Trophoblast cell (in vitro differentiated cells and primary cell): ENCODE data around the gene MAP3K4.
"Not testable (repeated sequence)": the region's sequence is repeated elsewhere in the genome, so short reads cannot be mapped to it uniquely, and the experiment has no call there.

ENCODE experiments used
- DNase-seq, 2 donors: peaks; one replicate each; pipeline ENCODE4 v3.0.0-alpha.2; 2016
- H2AFZ ChIP-seq: 2 replicates; pipeline ENCODE4 v1.6.1; 2013; ENCODE audit warnings: low read length, moderate library complexity, mild to moderate bottlenecking; ENCODE audit not compliant: insufficient read depth, poor library complexity
- H2AK5ac ChIP-seq: 2 replicates; pipeline ENCODE4 v1.6.1; 2013; ENCODE audit warnings: mild to moderate bottlenecking, low read length
- H2BK120ac ChIP-seq: 2 replicates; pipeline ENCODE4 v1.6.1; 2013; ENCODE audit warnings: low read length, mild to moderate bottlenecking, moderate library complexity; ENCODE audit not compliant: insufficient read depth, poor library complexity
- H2BK12ac ChIP-seq: 2 replicates; pipeline ENCODE4 v1.6.1; 2013; ENCODE audit warnings: mild to moderate bottlenecking, low read length, moderate library complexity
- H2BK5ac ChIP-seq: 2 replicates; pipeline ENCODE4 v1.6.1; 2013; ENCODE audit warnings: low read length, low read depth, moderate library complexity, mild to moderate bottlenecking; ENCODE audit not compliant: poor library complexity
- H3K14ac ChIP-seq: 2 replicates; pipeline ENCODE4 v1.6.1; 2013; ENCODE audit warnings: mild to moderate bottlenecking, low read length
- H3K18ac ChIP-seq: 2 replicates; pipeline ENCODE4 v1.6.1; 2013; ENCODE audit warnings: mild to moderate bottlenecking, low read length
- H3K23ac ChIP-seq: 2 replicates; pipeline ENCODE4 v1.6.1; 2013; ENCODE audit warnings: low read length
- H3K27ac ChIP-seq: 2 replicates; pipeline ENCODE4 v1.5.1; 2013; ENCODE audit warnings: low read depth, mild to moderate bottlenecking, inconsistent platforms, low read length, moderate library complexity
- H3K27me3 ChIP-seq: 2 replicates; pipeline ENCODE4 v1.6.1; 2013; ENCODE audit warnings: inconsistent platforms, mild to moderate bottlenecking, low read length, moderate library complexity; ENCODE audit not compliant: insufficient read depth
- H3K36me3 ChIP-seq, 2 experiments: 1 replicate in 1 of 2; 2 replicates in 1 of 2; pipeline ENCODE4 v1.6.1; 2013; ENCODE audit warnings: low read length in 2 of 2, mild to moderate bottlenecking in 2 of 2, moderate library complexity in 1 of 2; ENCODE audit not compliant: insufficient read depth in 2 of 2, control insufficient read depth in 1 of 2
- H3K4ac ChIP-seq: 2 replicates; pipeline ENCODE4 v1.6.1; 2013; ENCODE audit warnings: low read depth, mild to moderate bottlenecking, low read length, moderate library complexity
- H3K4me1 ChIP-seq, 2 experiments: 1 replicate in 1 of 2; 2 replicates in 1 of 2; pipeline ENCODE4 v1.6.1; 2013; ENCODE audit warnings: low read length in 2 of 2, mild to moderate bottlenecking in 2 of 2, moderate library complexity in 1 of 2; ENCODE audit not compliant: insufficient read depth in 2 of 2, control insufficient read depth in 1 of 2
- H3K4me2 ChIP-seq: 2 replicates; pipeline ENCODE4 v1.6.1; 2013; ENCODE audit warnings: inconsistent platforms, mild to moderate bottlenecking, low read length, moderate library complexity
- H3K4me3 ChIP-seq: 2 replicates; pipeline ENCODE4 v1.5.1; 2013; ENCODE audit warnings: mild to moderate bottlenecking, low read depth, low read length, inconsistent platforms
- H3K79me1 ChIP-seq: one replicate; pipeline ENCODE4 v1.6.1; 2013; ENCODE audit warnings: low read length
- H3K79me2 ChIP-seq: 2 replicates; pipeline ENCODE4 v1.6.1; 2013; ENCODE audit warnings: low read length, mild to moderate bottlenecking; ENCODE audit not compliant: control insufficient read depth, insufficient read depth, poor library complexity
- H3K9ac ChIP-seq: 2 replicates; pipeline ENCODE4 v1.6.1; 2013; ENCODE audit warnings: mild to moderate bottlenecking, low read length
- H3K9me3 ChIP-seq: 2 replicates; pipeline ENCODE4 v1.6.1; 2013; ENCODE audit warnings: low read depth, mild to moderate bottlenecking, control low read depth, inconsistent platforms, low read length; ENCODE audit not compliant: insufficient read depth
- H4K12ac ChIP-seq: 2 replicates; pipeline ENCODE4 v1.6.1; 2013; ENCODE audit warnings: low read depth, mild to moderate bottlenecking, low read length, moderate library complexity
- H4K8ac ChIP-seq: 2 replicates; pipeline ENCODE4 v1.6.1; 2013; ENCODE audit warnings: low read depth, mild to moderate bottlenecking, low read length, moderate library complexity
- H4K91ac ChIP-seq: one replicate; pipeline ENCODE4 v1.6.1; 2013; ENCODE audit warnings: low read depth, mild to moderate bottlenecking, low read length, moderate library complexity
- WGBS: extraction: QIAGEN DNeasy Blood & Tissue Kit; methylation state at CpG from one replicate; pipeline ENCODE4 v1.1.7; 2013; ENCODE audit warnings: missing lambda C conversion rate; ENCODE audit not compliant: insufficient read length, insufficient coverage; ENCODE audit errors: extremely low coverage; 5-methylcytosine and 5-hydroxymethylcytosine counted together

Gene MAP3K4

DNA sequence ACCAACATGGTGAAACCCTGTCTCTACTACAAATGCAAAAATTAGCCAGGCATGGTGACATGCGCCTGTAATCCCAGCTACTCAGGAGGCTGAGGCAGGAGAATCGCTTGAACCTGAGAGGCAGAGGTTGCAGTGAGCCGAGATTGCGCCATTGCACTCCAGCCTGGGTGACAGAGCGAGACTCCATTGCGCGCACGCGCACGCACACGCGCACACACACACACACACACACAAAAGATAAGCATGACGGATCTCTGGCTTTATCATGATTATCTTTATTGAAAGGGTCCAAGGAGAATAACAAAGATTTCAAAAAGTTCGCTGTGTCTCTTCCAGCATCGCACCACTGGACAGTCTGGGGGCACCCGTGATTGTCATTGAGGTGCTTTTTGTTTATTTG lies 19.0 kb upstream of the MAP3K4 start:
- WGBS = no CpG with 5 or more reads among the region's 16 CpGs
- not testable (repeated sequence) for H3K14ac ChIP-seq, H3K4me1 ChIP-seq, H4K91ac ChIP-seq, H2AFZ ChIP-seq, H3K4me2 ChIP-seq, H3K4ac ChIP-seq, H4K8ac ChIP-seq, H3K9me3 ChIP-seq, H2BK12ac ChIP-seq, H2BK120ac ChIP-seq, H4K12ac ChIP-seq, H3K27me3 ChIP-seq, H3K36me3 ChIP-seq, H3K23ac ChIP-seq, H3K9ac ChIP-seq, H3K79me1 ChIP-seq, H3K27ac ChIP-seq, H3K79me2 ChIP-seq, H2AK5ac ChIP-seq, H2BK5ac ChIP-seq, H3K18ac ChIP-seq, H3K4me3 ChIP-seq
- peak in 1 of 2 donors; percentile 32 for DNase-seq

DNA sequence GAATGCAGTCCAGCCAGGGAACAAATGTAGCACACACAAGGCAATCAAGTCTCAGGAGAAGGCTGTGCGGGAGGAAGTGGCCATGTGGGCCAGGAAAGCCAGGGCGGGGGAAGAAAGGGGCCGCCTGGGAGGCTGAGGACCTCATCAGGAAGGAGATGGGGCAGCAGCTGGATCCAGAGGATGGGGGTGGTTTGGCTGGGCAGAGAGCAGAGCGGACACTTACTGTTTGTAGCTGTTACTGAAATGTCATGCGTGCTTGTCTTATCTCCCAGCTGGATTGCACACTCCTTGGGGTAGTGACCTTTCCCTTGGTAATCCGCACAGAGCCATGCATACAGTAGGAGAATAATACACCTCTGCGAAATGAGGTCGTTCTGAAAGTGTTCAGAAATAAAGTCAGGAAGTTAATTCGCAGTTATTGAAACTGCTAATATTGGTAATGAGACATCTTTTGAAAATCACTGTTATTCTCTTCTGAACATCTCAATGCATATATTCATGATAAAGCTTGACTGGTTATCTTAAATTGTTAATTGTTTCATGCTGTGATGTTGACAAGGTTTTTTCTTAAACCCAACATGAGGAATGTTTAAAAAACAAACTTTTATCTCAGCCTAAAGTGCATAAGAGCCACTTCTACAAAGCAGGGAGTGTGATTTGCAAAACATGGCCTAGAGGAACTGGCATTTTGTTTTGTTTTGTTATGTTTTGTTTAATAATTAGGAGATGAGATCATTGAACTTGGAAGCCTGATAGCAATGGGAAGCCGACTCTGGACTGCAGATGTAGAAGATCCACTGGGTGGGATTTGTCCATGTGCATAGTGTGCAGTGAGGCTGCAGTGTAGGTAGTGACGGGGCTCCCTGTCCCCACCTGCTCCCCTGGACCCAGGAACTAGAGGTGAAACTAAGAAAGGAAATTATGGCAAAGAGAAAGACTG lies 18.0 kb upstream of the MAP3K4 start:
- Histone ChIP-seq H4K91ac (no peak overlapping the region), H3K27ac (no peak overlapping the region), H2BK5ac (no peak overlapping the region), H2AFZ (no peak overlapping the region), H3K79me2 (no peaks in the 10 kb centered on the region), H2BK120ac (no peak overlapping the region), H3K4me3 (no peak overlapping the region), H3K9ac (no peak overlapping the region), H3K79me1 (no peaks in the 10 kb centered on the region), H2AK5ac (no peak overlapping the region), H3K4me1 (peaks cover 0 to 3% of the 10 kb centered on the region in 2 experiments), H4K8ac (no peak overlapping the region), H2BK12ac (no peak overlapping the region), H3K4ac (no peak overlapping the region), H3K9me3 (no peaks in the 10 kb centered on the region), H3K18ac (no peak overlapping the region), H3K4me2 (no peak overlapping the region), H3K36me3 (no peaks in the 10 kb centered on the region), H4K12ac (no peak overlapping the region), H3K14ac (no peak overlapping the region), H3K27me3 (no peaks in the 10 kb centered on the region), H3K23ac (no peak overlapping the region)
- DNase-seq = peak; percentile 92 to 93
- no CpG with 5 or more reads among the region's 11 CpGs for WGBS

- Histone ChIP-seq H3K14ac (no peak overlapping the region), H3K4ac (no peak overlapping the region), H3K79me2 (no peaks in the 10 kb centered on the region), H3K23ac (no peak overlapping the region), H4K91ac (no peak overlapping the region), H3K27ac (no peak overlapping the region), H4K8ac (no peak overlapping the region), H3K27me3 (no peaks in the 10 kb centered on the region), H3K9ac (no peak overlapping the region), H3K79me1 (no peaks in the 10 kb centered on the region), H3K4me1 (peaks cover 0 to 3% of the 10 kb centered on the region in 2 experiments), H3K4me3 (no peak overlapping the region), H2AFZ (no peak overlapping the region), H3K4me2 (no peak overlapping the region), H2BK12ac (no peak overlapping the region), H3K9me3 (no peaks in the 10 kb centered on the region), H2BK120ac (no peak overlapping the region), H3K36me3 (no peaks in the 10 kb centered on the region), H2AK5ac (no peak overlapping the region), H3K18ac (no peak overlapping the region), H4K12ac (no peak overlapping the region), H2BK5ac (no peak overlapping the region)
- no CpG with 5 or more reads among the region's 9 CpGs for WGBS
- DNase-seq = peak in 1 of 2 donors; percentile 56
Observed at GRCh38 chr6:160974304-160974771, 17.2 kb upstream of the MAP3K4 start.

GRCh38 chr6:160975162-160975561 lies 16.4 kb upstream of the MAP3K4 start:
- no peak overlapping the region for H3K4me2 ChIP-seq
- H3K27me3 ChIP-seq = no peaks in the 10 kb centered on the region
- H3K9ac ChIP-seq = no peak overlapping the region
- no peak for DNase-seq
- no peak overlapping the region for H2BK120ac ChIP-seq
- H3K79me1 ChIP-seq = no peaks in the 10 kb centered on the region
- H3K14ac ChIP-seq = no peak overlapping the region
- no peak overlapping the region for H2BK12ac ChIP-seq
- H3K18ac ChIP-seq = no peak overlapping the region
- H4K8ac ChIP-seq = no peak overlapping the region
- H3K4ac ChIP-seq = no peak overlapping the region
- no peak overlapping the region for H3K27ac ChIP-seq
- H3K79me2 ChIP-seq = no peaks in the 10 kb centered on the region
- H3K4me3 ChIP-seq = no peak overlapping the region
- H2AK5ac ChIP-seq = no peak overlapping the region
- H4K12ac ChIP-seq = no peak overlapping the region
- no peaks in the 10 kb centered on the region for H3K36me3 ChIP-seq
- H3K9me3 ChIP-seq = no peaks in the 10 kb centered on the region
- peaks cover 0 to 3% of the 10 kb centered on the region in 2 experiments for H3K4me1 ChIP-seq
- H2AFZ ChIP-seq = no peak overlapping the region
- H4K91ac ChIP-seq = no peak overlapping the region
- H2BK5ac ChIP-seq = no peak overlapping the region
- no peak overlapping the region for H3K23ac ChIP-seq
- WGBS = no CpG with 5 or more reads among the region's 1 CpG
